Ishikawa (cell line): ENCODE measurements around the gene PCLO.
A peak's percentile ranks its signal among the peaks of the same experiment; 100 is the strongest.

Experiments used
- CEBPB ChIP-seq: IDR thresholded peaks from 2 replicates; pipeline ENCODE4 v1.6.1; 2012
- CREB1 ChIP-seq: IDR thresholded peaks from 2 replicates; pipeline ENCODE4 v1.6.1; 2012; ENCODE audit warnings: low read depth
- EGR1 ChIP-seq: IDR thresholded peaks from 2 replicates; pipeline ENCODE4 v1.6.1; 2012
- EP300 ChIP-seq: IDR thresholded peaks from 2 replicates; pipeline ENCODE4 v1.6.1; 2012; ENCODE audit warnings: borderline replicate concordance
- FOXM1 ChIP-seq: IDR thresholded peaks from 2 replicates; pipeline ENCODE4 v1.6.1; 2012; ENCODE audit warnings: low read depth, borderline replicate concordance
- MAX ChIP-seq: IDR thresholded peaks from 2 replicates; pipeline ENCODE4 v1.6.1; 2012
- NFIC ChIP-seq: IDR thresholded peaks from 2 replicates; pipeline ENCODE4 v1.6.1; 2012
- RAD21 ChIP-seq: IDR thresholded peaks from 2 replicates; pipeline ENCODE4 v1.6.1; 2012; ENCODE audit warnings: low read depth
- REST ChIP-seq: IDR thresholded peaks from 2 replicates; pipeline ENCODE4 v1.6.1; 2012; ENCODE audit warnings: low read depth, mild to moderate bottlenecking
- TAF1 ChIP-seq: IDR thresholded peaks from 2 replicates; pipeline ENCODE4 v1.6.1; 2012; ENCODE audit warnings: low read depth, mild to moderate bottlenecking
- TCF12 ChIP-seq: IDR thresholded peaks from 2 replicates; pipeline ENCODE4 v1.6.1; 2012; ENCODE audit warnings: low read depth
- TEAD4 ChIP-seq: IDR thresholded peaks from 2 replicates; pipeline ENCODE4 v1.6.1; 2012
- USF1 ChIP-seq: IDR thresholded peaks from 2 replicates; pipeline ENCODE4 v1.6.1; 2012
- YY1 ChIP-seq: IDR thresholded peaks from 2 replicates; pipeline ENCODE4 v1.6.1; 2012; ENCODE audit warnings: low read depth
- ZBTB7A ChIP-seq: IDR thresholded peaks from 2 replicates; pipeline ENCODE4 v1.6.1; 2012; ENCODE audit warnings: low read depth

Gene PCLO

GRCh38 chr7:83085299-83085698 lies 77.4 kb downstream of the PCLO start:
- TF ChIP-seq RAD21: no peak
- TF ChIP-seq USF1: no peak
- TF ChIP-seq EP300: no peak
- no peak for TF ChIP-seq EGR1
- TF ChIP-seq TCF12: no peak
- TF ChIP-seq YY1: no peak
- no peak for TF ChIP-seq CREB1
- TF ChIP-seq FOXM1: no peak
- no peak for TF ChIP-seq CEBPB

GRCh38 chr7:83077328-83077727 lies 85.4 kb downstream of the PCLO start:
- TF ChIP-seq EP300: no peak
- TF ChIP-seq RAD21: no peak

- TF ChIP-seq REST (no peak), RAD21 (peak; percentile 64)
These were observed 89.8 kb downstream of the PCLO start for GRCh38 chr7:83072576-83073517.

GRCh38 chr7:83065714-83066113 lies 97.0 kb downstream of the PCLO start:
- TF ChIP-seq RAD21 (no peak), TCF12 (no peak), TEAD4 (no peak), USF1 (no peak), CREB1 (no peak), CEBPB (no peak), FOXM1 (no peak), YY1 (no peak), MAX (no peak), NFIC (no peak), EP300 (no peak)

GRCh38 chr7:83060218-83060617 lies 102.5 kb downstream of the PCLO start:
- TF ChIP-seq TCF12: no peak
- TF ChIP-seq EGR1: no peak
- no peak for TF ChIP-seq TEAD4

GRCh38 chr7:83058667-83059066 lies 104.0 kb downstream of the PCLO start:
- no peak for TF ChIP-seq TAF1
- TF ChIP-seq FOXM1: no peak
- TF ChIP-seq ZBTB7A: no peak
- no peak for TF ChIP-seq USF1
- TF ChIP-seq YY1: no peak

- no peak for TF ChIP-seq RAD21
- no peak for TF ChIP-seq MAX
- TF ChIP-seq CREB1: no peak
- TF ChIP-seq EP300: no peak
- TF ChIP-seq NFIC: no peak
- TF ChIP-seq TCF12: no peak
- TF ChIP-seq ZBTB7A: no peak
- TF ChIP-seq CEBPB: no peak
- no peak for TF ChIP-seq TAF1
- TF ChIP-seq REST: no peak
- no peak for TF ChIP-seq USF1
- TF ChIP-seq YY1: no peak
- TF ChIP-seq EGR1: no peak
- no peak for TF ChIP-seq TEAD4
- no peak for TF ChIP-seq FOXM1
These were observed 107.5 kb downstream of the PCLO start for GRCh38 chr7:83055197-83055596.
